ENCODE data around the gene GADL1.

Gene GADL1

GRCh38 chr3:30893678-30894325, 659 bp downstream of the GADL1 start:
- in situ Hi-C loops (cut with HindIII; ENCODE audit: low sequenced_read_pairs), result no loop called here
- H3K4me3 ChIP-seq (ENCODE audit: low read depth, low read length), result peak overlapping the region; percentile 50
- TF ChIP-seq CTCF (IDR thresholded peaks at IDR 0.05; ENCODE audit: low read depth, low read length), result no peak
- no peak for DNase-seq (ENCODE audit: low read depth, low spot score)

- in situ Hi-C loops (cut with HindIII; ENCODE audit: low sequenced_read_pairs), result no loop called here
- no peak for DNase-seq (ENCODE audit: low read depth, low spot score)
- no peak for TF ChIP-seq CTCF (IDR thresholded peaks at IDR 0.05; ENCODE audit: low read depth, low read length)
- H3K4me3 ChIP-seq (ENCODE audit: low read depth, low read length), result no peak overlapping the region
Observed at GRCh38 chr3:30890907-30891306, 3.6 kb downstream of the GADL1 start.

- no peak overlapping the region for H3K4me3 ChIP-seq (ENCODE audit: low read depth, low read length)
- TF ChIP-seq CTCF (IDR thresholded peaks at IDR 0.05; ENCODE audit: low read depth, low read length), result no peak
- no peak for DNase-seq (ENCODE audit: low read depth, low spot score)
- in situ Hi-C loops (cut with HindIII; ENCODE audit: low sequenced_read_pairs), result no loop called here
Observed at GRCh38 chr3:30886888-30887287, 7.6 kb downstream of the GADL1 start.

- no peak for DNase-seq (ENCODE audit: low read depth, low spot score)
- no peak for TF ChIP-seq CTCF (IDR thresholded peaks at IDR 0.05; ENCODE audit: low read depth, low read length)
- in situ Hi-C loops (cut with HindIII; ENCODE audit: low sequenced_read_pairs), result no loop called here
- H3K4me3 ChIP-seq (ENCODE audit: low read depth, low read length), result no peak overlapping the region
Observed at GRCh38 chr3:30878862-30879261, 15.6 kb downstream of the GADL1 start.

DNA sequence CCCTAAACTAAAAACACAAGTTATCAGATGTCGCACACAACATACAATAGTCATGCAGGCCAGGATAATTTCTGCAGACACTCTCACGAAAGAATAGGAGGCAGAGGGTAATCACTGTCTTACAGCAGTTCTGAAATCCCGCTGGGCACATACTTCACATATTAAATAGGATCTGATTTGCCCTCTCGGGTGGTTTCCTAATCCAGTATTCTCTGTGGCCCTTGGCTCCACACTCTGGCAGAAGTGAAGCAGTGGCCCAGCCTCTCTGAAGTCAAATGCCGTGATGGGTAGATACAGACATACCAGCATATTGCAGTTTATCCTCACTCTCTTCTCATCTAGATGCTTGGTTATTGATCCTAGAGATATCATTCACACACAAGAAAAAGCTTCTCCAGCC, 19.0 kb downstream of the GADL1 start:
- no peak for TF ChIP-seq CTCF (IDR thresholded peaks at IDR 0.05; ENCODE audit: low read depth, low read length)
- DNase-seq (ENCODE audit: low read depth, low spot score), result no peak
- no peak overlapping the region for H3K4me3 ChIP-seq (ENCODE audit: low read depth, low read length)
- in situ Hi-C loops (cut with HindIII; ENCODE audit: low sequenced_read_pairs), result no loop called here

- no peak for DNase-seq (ENCODE audit: low read depth, low spot score)
- H3K4me3 ChIP-seq (ENCODE audit: low read depth, low read length), result no peak overlapping the region
- TF ChIP-seq CTCF (IDR thresholded peaks at IDR 0.05; ENCODE audit: low read depth, low read length), result no peak
- in situ Hi-C loops (cut with HindIII; ENCODE audit: low sequenced_read_pairs), result no loop called here
Observed at GRCh38 chr3:30873671-30874070, 20.8 kb downstream of the GADL1 start.
